ENCODE data around the gene RGS10.

DNA sequence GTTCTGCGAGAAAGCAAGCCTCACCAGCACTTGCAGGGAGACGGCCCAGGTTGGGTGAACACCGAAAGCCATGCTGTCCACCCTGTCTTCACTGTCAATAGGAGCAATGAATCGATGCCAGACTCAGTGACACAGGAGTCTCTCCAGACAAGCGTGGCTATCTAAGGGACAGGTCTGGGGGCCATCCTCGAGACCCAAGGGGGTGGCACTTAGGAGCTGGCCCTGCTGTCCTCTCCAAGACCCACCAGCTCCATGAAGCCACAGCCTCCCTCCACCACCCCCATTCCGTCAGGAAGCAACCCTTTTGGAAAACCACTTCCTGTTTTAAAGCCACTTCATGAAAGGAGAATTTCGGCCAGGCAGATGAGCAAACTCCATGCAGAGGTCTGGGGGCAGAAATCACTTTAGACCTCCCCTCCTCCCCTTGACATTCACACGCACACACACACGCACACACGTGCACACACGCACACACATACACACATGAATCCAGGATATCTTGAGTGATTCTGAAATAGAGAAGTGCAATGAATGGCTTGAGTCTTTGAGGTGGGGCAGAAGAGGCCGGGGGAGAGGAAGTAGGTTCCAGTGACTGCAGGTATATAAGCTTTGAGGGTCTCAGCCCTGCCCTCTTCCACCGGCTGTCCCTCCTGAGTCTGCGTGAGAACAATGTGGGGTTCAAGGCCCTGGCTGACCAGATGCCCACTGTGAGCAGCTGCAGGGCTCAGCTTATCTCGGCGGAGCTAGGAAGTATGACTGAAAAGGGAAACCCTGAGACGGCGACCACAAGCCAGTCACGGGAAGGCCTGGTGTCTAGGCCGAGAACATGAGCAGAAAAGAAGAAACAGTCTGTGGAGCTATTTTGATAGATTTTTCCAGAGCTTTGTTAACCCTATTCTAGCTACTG, 25.0 kb downstream of the RGS10 start:
- TF ChIP-seq, protein P1, sequence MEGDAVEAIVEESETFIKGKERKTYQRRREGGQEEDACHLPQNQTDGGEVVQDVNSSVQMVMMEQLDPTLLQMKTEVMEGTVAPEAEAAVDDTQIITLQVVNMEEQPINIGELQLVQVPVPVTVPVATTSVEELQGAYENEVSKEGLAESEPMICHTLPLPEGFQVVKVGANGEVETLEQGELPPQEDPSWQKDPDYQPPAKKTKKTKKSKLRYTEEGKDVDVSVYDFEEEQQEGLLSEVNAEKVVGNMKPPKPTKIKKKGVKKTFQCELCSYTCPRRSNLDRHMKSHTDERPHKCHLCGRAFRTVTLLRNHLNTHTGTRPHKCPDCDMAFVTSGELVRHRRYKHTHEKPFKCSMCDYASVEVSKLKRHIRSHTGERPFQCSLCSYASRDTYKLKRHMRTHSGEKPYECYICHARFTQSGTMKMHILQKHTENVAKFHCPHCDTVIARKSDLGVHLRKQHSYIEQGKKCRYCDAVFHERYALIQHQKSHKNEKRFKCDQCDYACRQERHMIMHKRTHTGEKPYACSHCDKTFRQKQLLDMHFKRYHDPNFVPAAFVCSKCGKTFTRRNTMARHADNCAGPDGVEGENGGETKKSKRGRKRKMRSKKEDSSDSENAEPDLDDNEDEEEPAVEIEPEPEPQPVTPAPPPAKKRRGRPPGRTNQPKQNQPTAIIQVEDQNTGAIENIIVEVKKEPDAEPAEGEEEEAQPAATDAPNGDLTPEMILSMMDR (IDR thresholded peaks at IDR 0.05) = no peak
- TF ChIP-seq POLR2A (IDR thresholded peaks at IDR 0.05) = no peak
